ENCODE data around the gene TMCC2.
A peak's percentile ranks its signal among the peaks of the same experiment; 100 is the strongest.
"Not testable (repeated sequence)": the region's sequence is repeated elsewhere in the genome, so short reads cannot be mapped to it uniquely, and the experiment has no call there.

The TMCC2 gene

GRCh38 chr1:205283270-205284147 lies 55.8 kb downstream of the TMCC2 start:
- DNase-seq (ENCODE audit: low read depth), result no peak

GRCh38 chr1:205284420-205285144 lies 56.8 kb downstream of the TMCC2 start:
- peak; percentile 89 for DNase-seq (ENCODE audit: low read depth)

- DNase-seq (ENCODE audit: low read depth), result peak; percentile 47
Observed at GRCh38 chr1:205285381-205286101, 57.8 kb downstream of the TMCC2 start.

- DNase-seq (ENCODE audit: low read depth), result peak; percentile 54
Observed at GRCh38 chr1:205286335-205286950, 58.7 kb downstream of the TMCC2 start.

GRCh38 chr1:205287076-205287475 lies 59.3 kb downstream of the TMCC2 start:
- no peak for DNase-seq (ENCODE audit: low read depth)

GRCh38 chr1:205287767-205288559 lies 60.2 kb downstream of the TMCC2 start:
- DNase-seq (ENCODE audit: low read depth), result peak; percentile 80

GRCh38 chr1:205291596-205291995 lies 63.9 kb downstream of the TMCC2 start:
- no peak for DNase-seq (ENCODE audit: low read depth)

GRCh38 chr1:205293350-205294074 lies 65.8 kb downstream of the TMCC2 start:
- DNase-seq (ENCODE audit: low read depth), result no peak

- no peak for DNase-seq (ENCODE audit: low read depth)
Observed at GRCh38 chr1:205294175-205294917, 66.6 kb downstream of the TMCC2 start.

- no peak for DNase-seq (ENCODE audit: low read depth)
Observed at GRCh38 chr1:205294934-205295333, 67.2 kb downstream of the TMCC2 start.

GRCh38 chr1:205296154-205296553 lies 68.4 kb downstream of the TMCC2 start:
- DNase-seq (ENCODE audit: low read depth), result no peak

GRCh38 chr1:205297546-205298177 lies 69.9 kb downstream of the TMCC2 start:
- DNase-seq (ENCODE audit: low read depth), result not testable (repeated sequence)

- DNase-seq (ENCODE audit: low read depth), result no peak
Observed at GRCh38 chr1:205298191-205298994, 70.6 kb downstream of the TMCC2 start.

- no peak for DNase-seq (ENCODE audit: low read depth)
Observed at GRCh38 chr1:205300149-205300548, 72.4 kb downstream of the TMCC2 start.

GRCh38 chr1:205301205-205301821 lies 73.6 kb downstream of the TMCC2 start:
- no peak for DNase-seq (ENCODE audit: low read depth)

- DNase-seq (ENCODE audit: low read depth), result no peak
Observed at GRCh38 chr1:205301842-205302588, 74.3 kb downstream of the TMCC2 start.

- DNase-seq (ENCODE audit: low read depth), result no peak
Observed at GRCh38 chr1:205303247-205303888, 75.6 kb downstream of the TMCC2 start.
